HG03565 (cell line): Measurements from ENCODE around the gene SEC14L1.

Experiments
- ATAC-seq: cut with Tn5 transposase; IDR thresholded peaks from one replicate; pipeline ENCODE4 v1.9.1; 2021; ENCODE audit warnings: mild to moderate bottlenecking, moderate library complexity; ENCODE audit not compliant: unreplicated experiment

Gene SEC14L1

GRCh38 chr17:77188084-77189066 lies 47.6 kb downstream of the SEC14L1 start:
- ATAC-seq = no peak

GRCh38 chr17:77189148-77189547 lies 48.4 kb downstream of the SEC14L1 start:
- no peak for ATAC-seq

GRCh38 chr17:77190576-77190975 lies 49.8 kb downstream of the SEC14L1 start:
- ATAC-seq = no peak

GRCh38 chr17:77191244-77191643 lies 50.5 kb downstream of the SEC14L1 start:
- ATAC-seq = no peak

- no peak for ATAC-seq
Observed at GRCh38 chr17:77193653-77194052, 52.9 kb downstream of the SEC14L1 start.

- no peak for ATAC-seq
Observed at GRCh38 chr17:77194179-77194578, 53.4 kb downstream of the SEC14L1 start.

GRCh38 chr17:77196251-77196650 lies 55.5 kb downstream of the SEC14L1 start:
- ATAC-seq = no peak

- ATAC-seq = no peak
Observed at GRCh38 chr17:77197115-77197514, 56.3 kb downstream of the SEC14L1 start.

GRCh38 chr17:77200711-77201110 lies 59.9 kb downstream of the SEC14L1 start:
- no peak for ATAC-seq

GRCh38 chr17:77203436-77203835 lies 62.7 kb downstream of the SEC14L1 start:
- no peak for ATAC-seq

GRCh38 chr17:77203846-77204245 lies 63.1 kb downstream of the SEC14L1 start:
- ATAC-seq = no peak

GRCh38 chr17:77204536-77204935 lies 63.8 kb downstream of the SEC14L1 start:
- no peak for ATAC-seq

GRCh38 chr17:77205396-77206125 lies 64.8 kb downstream of the SEC14L1 start:
- no peak for ATAC-seq

- no peak for ATAC-seq
Observed at GRCh38 chr17:77206158-77206956, 65.6 kb downstream of the SEC14L1 start.

GRCh38 chr17:77207689-77208216 lies 67.0 kb downstream of the SEC14L1 start:
- ATAC-seq = no peak

GRCh38 chr17:77208217-77208808 lies 67.5 kb downstream of the SEC14L1 start:
- ATAC-seq = no peak

GRCh38 chr17:77208856-77209255 lies 68.1 kb downstream of the SEC14L1 start:
- no peak for ATAC-seq

- ATAC-seq = no peak
Observed at GRCh38 chr17:77209330-77209748, 68.6 kb downstream of the SEC14L1 start.

GRCh38 chr17:77210331-77210730 lies 69.6 kb downstream of the SEC14L1 start:
- no peak for ATAC-seq

- no peak for ATAC-seq
Observed at GRCh38 chr17:77210946-77211541, 70.3 kb downstream of the SEC14L1 start.
